Osteoblast (primary cell): ENCODE measurements around the gene HOTAIR. TPM values are rescaled to one million over a fixed set of nuclear protein-coding genes. Genes with fewer than 3 reads are reported as not detected.
A peak's percentile ranks its signal among the peaks of the same experiment; 100 is the strongest.

ENCODE experiments used
- DNase-seq: peaks from one replicate; pipeline ENCODE4 v3.0.0; 2011; ENCODE audit warnings: low spot score, mixed read lengths; ENCODE audit not compliant: insufficient read length; ENCODE audit errors: missing footprints
- H2AFZ ChIP-seq: 2 replicates; pipeline ENCODE4 v1.6.0; 2011; ENCODE audit warnings: mild to moderate bottlenecking, low read length
- H3K27ac ChIP-seq: 2 replicates; pipeline ENCODE4 v1.5.1; 2011; ENCODE audit warnings: mild to moderate bottlenecking, low read depth, low read length, moderate library complexity
- H3K27me3 ChIP-seq: 2 replicates; pipeline ENCODE4 v1.6.0; 2012; ENCODE audit warnings: mild to moderate bottlenecking, control low read depth, inconsistent platforms, low read length, moderate library complexity; ENCODE audit not compliant: insufficient read depth
- H3K36me3 ChIP-seq: 2 replicates; pipeline ENCODE4 v1.5.1; 2011; ENCODE audit warnings: mild to moderate bottlenecking, low read length, control low read depth, moderate library complexity; ENCODE audit not compliant: insufficient read depth
- H3K4me1 ChIP-seq: 2 replicates; pipeline ENCODE4 v1.5.1; 2011; ENCODE audit warnings: mild to moderate bottlenecking, low read length, control low read depth, moderate library complexity; ENCODE audit not compliant: insufficient read depth
- H3K4me2 ChIP-seq: 2 replicates; pipeline ENCODE4 v1.6.0; 2011; ENCODE audit warnings: mild to moderate bottlenecking, low read length; ENCODE audit not compliant: insufficient read depth
- H3K4me3 ChIP-seq: fragments of 200-600 bp; sonication (generic); 3 replicates; pipeline ENCODE4 v1.5.1; 2012; ENCODE audit warnings: mild to moderate bottlenecking, low read length, inconsistent platforms; ENCODE audit not compliant: insufficient read depth
- H3K79me2 ChIP-seq: 2 replicates; pipeline ENCODE4 v1.6.0; 2012; ENCODE audit warnings: mild to moderate bottlenecking, low read length, control low read depth, inconsistent platforms; ENCODE audit not compliant: insufficient read depth
- H3K9me3 ChIP-seq: 2 replicates; pipeline ENCODE4 v1.5.1; 2011; ENCODE audit warnings: low read depth, low read length, control low read depth
- H4K20me1 ChIP-seq: 2 replicates; pipeline ENCODE4 v1.6.0; 2012; ENCODE audit warnings: mild to moderate bottlenecking, low read length, control low read depth; ENCODE audit not compliant: insufficient read depth
- CTCF ChIP-seq: IDR thresholded peaks from 2 replicates; pipeline ENCODE4 v1.5.1; 2011; ENCODE audit warnings: mild to moderate bottlenecking, low read depth, low read length, moderate library complexity; ENCODE audit errors: extremely low read depth
- total RNA-seq: library from RNA; depleted of rRNA; stranded (reverse); fragments of >200 nt; gene quantifications from 2 replicates; pipeline ENCODE4 v1.2.3, GENCODE V29; 2012

The HOTAIR gene
- total RNA-seq, 1 donor = 0.72 TPM

DNA sequence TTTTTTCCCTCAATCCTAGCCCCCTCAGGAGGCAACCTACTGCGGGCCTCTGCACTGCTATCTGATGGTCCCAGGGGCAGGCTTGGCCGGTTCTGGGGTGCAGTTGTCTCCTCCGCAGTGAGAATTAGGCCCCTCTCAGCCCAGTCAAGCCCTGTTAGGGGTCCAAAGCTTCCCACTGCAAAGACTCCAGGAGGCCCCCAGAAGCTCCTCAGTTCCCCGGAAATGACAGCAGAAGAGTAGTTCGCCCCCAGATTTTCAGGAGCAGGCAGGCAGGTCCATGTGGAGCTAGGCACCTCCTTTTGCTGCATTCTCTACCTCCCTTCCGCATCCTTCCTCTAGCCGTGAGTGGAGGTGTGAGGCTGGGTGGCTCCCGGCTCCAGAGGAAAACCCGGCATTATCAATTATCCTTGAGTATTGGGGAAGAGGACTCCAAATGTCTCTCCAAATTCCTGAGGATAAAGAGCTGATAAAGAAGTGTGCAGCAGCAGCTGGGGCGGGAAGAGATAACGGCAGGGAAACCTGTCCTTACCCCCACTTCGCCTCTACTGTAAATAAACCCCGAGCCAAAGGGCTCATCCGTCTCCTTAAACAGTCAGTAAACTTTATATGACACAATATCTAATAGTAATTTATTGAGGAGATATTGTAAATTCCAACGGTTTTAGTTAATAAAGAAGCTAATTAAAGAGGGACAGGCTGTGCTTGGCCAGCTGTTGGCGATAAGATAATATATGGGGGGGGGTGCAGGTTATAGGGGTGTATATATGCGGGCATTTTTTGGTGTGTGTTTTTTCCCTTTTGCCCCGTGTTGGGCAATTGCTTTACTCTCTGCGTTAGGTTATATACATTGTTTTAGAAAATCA, 20.7 kb downstream of the HOTAIR start:
- H3K27ac ChIP-seq = no peak overlapping the region
- no peaks in the 10 kb centered on the region for H3K36me3 ChIP-seq
- H3K79me2 ChIP-seq = no peaks in the 10 kb centered on the region
- no peak overlapping the region for H3K4me2 ChIP-seq
- peak; percentile 87 for DNase-seq
- H4K20me1 ChIP-seq = no peaks in the 10 kb centered on the region
- H3K4me3 ChIP-seq = no peak overlapping the region
- H3K27me3 ChIP-seq = peaks cover 100% of the 10 kb centered on the region
- no peak overlapping the region for H2AFZ ChIP-seq
- TF ChIP-seq CTCF = no peak
- no peaks in the 10 kb centered on the region for H3K9me3 ChIP-seq
- H3K4me1 ChIP-seq = no peaks in the 10 kb centered on the region

DNA sequence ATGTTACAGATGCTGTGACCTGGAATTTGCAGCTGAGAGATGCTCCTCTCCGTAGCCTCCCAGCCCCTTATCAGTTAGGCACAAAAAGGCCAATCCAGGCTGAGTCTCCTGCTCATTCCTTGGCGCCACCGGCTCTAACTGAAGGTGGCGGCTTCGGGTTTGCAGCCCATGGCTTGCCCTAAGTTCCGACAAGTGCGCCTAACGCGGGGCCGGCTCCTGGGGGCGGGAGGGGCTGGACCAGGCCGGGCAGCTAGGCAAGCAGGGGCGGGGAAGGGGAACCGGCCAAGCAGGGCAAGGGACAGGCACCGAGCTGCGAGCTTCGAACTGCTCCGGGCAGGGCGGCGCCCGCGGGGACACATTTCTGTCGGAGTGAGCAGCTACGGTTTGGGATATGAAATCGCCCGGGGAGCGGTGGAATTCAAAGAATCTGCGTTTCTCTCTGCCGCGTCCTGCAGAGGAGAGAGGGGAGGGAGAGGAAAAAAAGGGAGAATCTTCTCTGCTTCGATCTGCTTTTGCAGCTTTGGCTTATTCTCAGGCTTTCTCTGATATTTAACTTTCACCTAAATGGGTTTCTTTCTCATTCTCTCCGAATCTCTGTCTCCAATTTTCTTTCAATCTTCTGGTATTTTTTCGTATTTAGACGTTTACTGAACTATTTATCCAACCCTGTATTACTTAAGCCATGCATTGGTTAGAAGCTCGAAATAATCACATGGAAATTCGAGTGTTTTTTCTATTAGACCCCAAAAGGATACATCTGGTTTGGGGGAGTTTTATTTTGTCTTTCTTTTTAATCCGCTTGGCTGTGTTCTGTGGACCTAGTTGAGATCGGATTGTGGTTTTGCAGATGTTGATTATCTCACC, 21.7 kb downstream of the HOTAIR start:
- Histone ChIP-seq H3K27me3 (peaks cover 96% of the 10 kb centered on the region), H4K20me1 (no peaks in the 10 kb centered on the region), H2AFZ (no peak overlapping the region), H3K4me2 (no peak overlapping the region), H3K4me3 (no peak overlapping the region), H3K27ac (no peak overlapping the region), H3K79me2 (no peaks in the 10 kb centered on the region), H3K4me1 (no peaks in the 10 kb centered on the region), H3K36me3 (no peaks in the 10 kb centered on the region), H3K9me3 (no peaks in the 10 kb centered on the region)
- no peak for TF ChIP-seq CTCF
- DNase-seq = peak; percentile 80

DNA sequence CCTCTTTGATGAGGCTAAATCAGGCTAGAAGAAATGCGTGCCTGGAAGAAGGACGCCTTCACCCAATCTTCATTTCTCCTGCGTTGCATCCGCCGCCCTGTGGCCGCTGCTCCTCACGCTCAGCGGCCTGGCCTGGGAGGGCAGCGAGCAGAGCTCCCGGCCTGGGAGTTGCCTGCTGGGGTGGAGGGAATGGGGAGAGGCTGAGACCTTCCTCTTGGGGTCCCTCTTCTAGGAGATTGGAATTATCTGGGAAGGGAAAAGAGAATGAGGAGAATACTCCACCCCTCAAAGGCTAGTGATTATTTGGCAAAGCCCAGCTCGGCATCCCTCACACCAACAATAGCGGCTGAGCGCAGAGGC, 22.4 kb downstream of the HOTAIR start:
- Histone ChIP-seq H3K27me3 (peaks cover 96% of the 10 kb centered on the region), H3K79me2 (no peaks in the 10 kb centered on the region), H2AFZ (no peak overlapping the region), H4K20me1 (no peaks in the 10 kb centered on the region), H3K36me3 (no peaks in the 10 kb centered on the region), H3K4me1 (no peaks in the 10 kb centered on the region), H3K27ac (no peak overlapping the region), H3K4me2 (no peak overlapping the region), H3K9me3 (no peaks in the 10 kb centered on the region), H3K4me3 (no peak overlapping the region)
- no peak for TF ChIP-seq CTCF
- no peak for DNase-seq
